ENCODE measurements around the gene LOXL1. TPM values are rescaled to one million over a fixed set of nuclear protein-coding genes. Genes with fewer than 3 reads are reported as not detected.

Gene LOXL1
- total and polyA plus RNA-seq, 2 of the 13 experiments (the other 11 are each of a cell fraction or from before 2014, with no cell fraction given): 0.51 to 1.3 TPM

DNA sequence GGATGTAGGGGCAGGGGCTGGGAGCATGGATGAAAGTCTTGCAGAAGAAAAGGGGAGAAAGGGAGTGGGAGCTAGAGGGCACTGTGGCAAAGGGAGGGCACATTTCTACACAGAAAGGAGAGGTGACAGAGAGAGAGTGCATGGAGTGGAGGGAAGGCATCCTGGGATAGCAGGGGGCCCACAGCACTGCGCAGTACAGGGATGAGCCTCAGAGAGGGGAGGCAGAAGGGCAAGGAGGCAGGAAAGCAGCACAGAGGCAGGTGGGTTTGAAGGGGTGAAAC is 60.5 kb downstream of the LOXL1 start:
- H3K36me3 ChIP-seq (replicated peaks in 1 of 2; ENCODE audit: control insufficient read depth in 1 of 2, insufficient read depth in 2 of 2, low read length in 2 of 2): no peaks in the 10 kb centered on the region; a peak in 1 of 5 replicates
- intact Hi-C loops (cut with micrococcal nuclease; ENCODE audit: unreplicated experiment) (no loop called here), in situ Hi-C loops (cut with HindIII; ENCODE audit: extremely low pct_ligation_motif_present, low pct_unique_long_range_greater_than_20kb) (no loop called here)
- no peak for DNase-seq (ENCODE audit: low spot score)
- H3K4me1 ChIP-seq (ENCODE audit: insufficient read depth, low read length): peaks cover 12% of the 10 kb centered on the region; the same call in 1 of the 2 replicates
- H3K27ac ChIP-seq (ENCODE audit: extremely low read length, insufficient read depth, low read length): no peak overlapping the region
- H3K27me3 ChIP-seq (ENCODE audit: control insufficient read depth in 1 of 2, insufficient read depth in 2 of 2, low read length in 2 of 2): no peaks in the 10 kb centered on the region; a peak in 1 of 5 replicates
- H3K4me2 ChIP-seq (ENCODE audit: low read depth, low read length): no peak overlapping the region
- ChIA-PET POLR2A (no interaction called here), CTCF (ENCODE audit: low intra/inter-chr PET ratio, low total read pairs) (no interaction called here)
- H2AFZ ChIP-seq (ENCODE audit: low read length): no peak overlapping the region
- no peaks in the 10 kb centered on the region for H3K9me3 ChIP-seq (ENCODE audit: low read length)
- 71% methylated on average over 1 of the region's 1 CpG for WGBS (ENCODE audit: low lambda C conversion rate)
- no peaks in the 10 kb centered on the region for H3K79me2 ChIP-seq (ENCODE audit: insufficient read depth, low read length)
- no peak for ATAC-seq
- H3K9ac ChIP-seq (ENCODE audit: insufficient read depth, low read depth, low read length): no peak overlapping the region
- FAIRE-seq: no peak
- no peak overlapping the region for H3K4me3 ChIP-seq (replicated peaks in 1 of 3; ENCODE audit: insufficient read depth in 1 of 3, low read depth in 2 of 3, low read length in 3 of 3)
- no peaks in the 10 kb centered on the region for H4K20me1 ChIP-seq (ENCODE audit: insufficient read depth, low read length)
- no TSS peak for BruUV-seq (replicated peaks)
- TF ChIP-seq ZNF232 (CRISPR knock-in tag; IDR thresholded peaks at IDR 0.05; ENCODE audit: borderline replicate concordance) (no peak), ZNF572 (CRISPR knock-in tag; IDR thresholded peaks at IDR 0.05) (no peak), ZBTB38 (CRISPR knock-in tag; IDR thresholded peaks at IDR 0.05) (no peak), SALL1 (CRISPR knock-in tag; IDR thresholded peaks at IDR 0.05) (no peak), ERF (CRISPR knock-in tag; IDR thresholded peaks at IDR 0.05) (no peak), NCOA1 (CRISPR knock-in tag; IDR thresholded peaks at IDR 0.05) (no peak), CSRNP2 (CRISPR knock-in tag; conservative IDR thresholded peaks at IDR 0.05; ENCODE audit: low read depth) (no peak), CSRNP1 (CRISPR knock-in tag; IDR thresholded peaks at IDR 0.05) (no peak), IKZF4 (CRISPR knock-in tag; IDR thresholded peaks at IDR 0.05; ENCODE audit: borderline replicate concordance, low read depth, not compliant biosample characterization) (no peak)
- TF ChIP-seq, protein P1, sequence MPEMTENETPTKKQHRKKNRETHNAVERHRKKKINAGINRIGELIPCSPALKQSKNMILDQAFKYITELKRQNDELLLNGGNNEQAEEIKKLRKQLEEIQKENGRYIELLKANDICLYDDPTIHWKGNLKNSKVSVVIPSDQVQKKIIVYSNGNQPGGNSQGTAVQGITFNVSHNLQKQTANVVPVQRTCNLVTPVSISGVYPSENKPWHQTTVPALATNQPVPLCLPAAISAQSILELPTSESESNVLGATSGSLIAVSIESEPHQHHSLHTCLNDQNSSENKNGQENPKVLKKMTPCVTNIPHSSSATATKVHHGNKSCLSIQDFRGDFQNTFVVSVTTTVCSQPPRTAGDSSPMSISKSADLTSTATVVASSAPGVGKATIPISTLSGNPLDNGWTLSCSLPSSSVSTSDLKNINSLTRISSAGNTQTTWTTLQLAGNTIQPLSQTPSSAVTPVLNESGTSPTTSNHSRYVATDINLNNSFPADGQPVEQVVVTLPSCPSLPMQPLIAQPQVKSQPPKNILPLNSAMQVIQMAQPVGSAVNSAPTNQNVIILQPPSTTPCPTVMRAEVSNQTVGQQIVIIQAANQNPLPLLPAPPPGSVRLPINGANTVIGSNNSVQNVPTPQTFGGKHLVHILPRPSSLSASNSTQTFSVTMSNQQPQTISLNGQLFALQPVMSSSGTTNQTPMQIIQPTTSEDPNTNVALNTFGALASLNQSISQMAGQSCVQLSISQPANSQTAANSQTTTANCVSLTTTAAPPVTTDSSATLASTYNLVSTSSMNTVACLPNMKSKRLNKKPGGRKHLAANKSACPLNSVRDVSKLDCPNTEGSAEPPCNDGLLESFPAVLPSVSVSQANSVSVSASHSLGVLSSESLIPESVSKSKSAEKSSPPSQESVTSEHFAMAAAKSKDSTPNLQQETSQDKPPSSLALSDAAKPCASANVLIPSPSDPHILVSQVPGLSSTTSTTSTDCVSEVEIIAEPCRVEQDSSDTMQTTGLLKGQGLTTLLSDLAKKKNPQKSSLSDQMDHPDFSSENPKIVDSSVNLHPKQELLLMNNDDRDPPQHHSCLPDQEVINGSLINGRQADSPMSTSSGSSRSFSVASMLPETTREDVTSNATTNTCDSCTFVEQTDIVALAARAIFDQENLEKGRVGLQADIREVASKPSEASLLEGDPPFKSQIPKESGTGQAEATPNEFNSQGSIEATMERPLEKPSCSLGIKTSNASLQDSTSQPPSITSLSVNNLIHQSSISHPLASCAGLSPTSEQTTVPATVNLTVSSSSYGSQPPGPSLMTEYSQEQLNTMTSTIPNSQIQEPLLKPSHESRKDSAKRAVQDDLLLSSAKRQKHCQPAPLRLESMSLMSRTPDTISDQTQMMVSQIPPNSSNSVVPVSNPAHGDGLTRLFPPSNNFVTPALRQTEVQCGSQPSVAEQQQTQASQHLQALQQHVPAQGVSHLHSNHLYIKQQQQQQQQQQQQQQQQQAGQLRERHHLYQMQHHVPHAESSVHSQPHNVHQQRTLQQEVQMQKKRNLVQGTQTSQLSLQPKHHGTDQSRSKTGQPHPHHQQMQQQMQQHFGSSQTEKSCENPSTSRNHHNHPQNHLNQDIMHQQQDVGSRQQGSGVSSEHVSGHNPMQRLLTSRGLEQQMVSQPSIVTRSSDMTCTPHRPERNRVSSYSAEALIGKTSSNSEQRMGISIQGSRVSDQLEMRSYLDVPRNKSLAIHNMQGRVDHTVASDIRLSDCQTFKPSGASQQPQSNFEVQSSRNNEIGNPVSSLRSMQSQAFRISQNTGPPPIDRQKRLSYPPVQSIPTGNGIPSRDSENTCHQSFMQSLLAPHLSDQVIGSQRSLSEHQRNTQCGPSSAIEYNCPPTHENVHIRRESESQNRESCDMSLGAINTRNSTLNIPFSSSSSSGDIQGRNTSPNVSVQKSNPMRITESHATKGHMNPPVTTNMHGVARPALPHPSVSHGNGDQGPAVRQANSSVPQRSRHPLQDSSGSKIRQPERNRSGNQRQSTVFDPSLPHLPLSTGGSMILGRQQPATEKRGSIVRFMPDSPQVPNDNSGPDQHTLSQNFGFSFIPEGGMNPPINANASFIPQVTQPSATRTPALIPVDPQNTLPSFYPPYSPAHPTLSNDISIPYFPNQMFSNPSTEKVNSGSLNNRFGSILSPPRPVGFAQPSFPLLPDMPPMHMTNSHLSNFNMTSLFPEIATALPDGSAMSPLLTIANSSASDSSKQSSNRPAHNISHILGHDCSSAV (CRISPR knock-in tag; IDR thresholded peaks at IDR 0.05; ENCODE audit: borderline replicate concordance): no peak
- TF ChIP-seq, protein P2, sequence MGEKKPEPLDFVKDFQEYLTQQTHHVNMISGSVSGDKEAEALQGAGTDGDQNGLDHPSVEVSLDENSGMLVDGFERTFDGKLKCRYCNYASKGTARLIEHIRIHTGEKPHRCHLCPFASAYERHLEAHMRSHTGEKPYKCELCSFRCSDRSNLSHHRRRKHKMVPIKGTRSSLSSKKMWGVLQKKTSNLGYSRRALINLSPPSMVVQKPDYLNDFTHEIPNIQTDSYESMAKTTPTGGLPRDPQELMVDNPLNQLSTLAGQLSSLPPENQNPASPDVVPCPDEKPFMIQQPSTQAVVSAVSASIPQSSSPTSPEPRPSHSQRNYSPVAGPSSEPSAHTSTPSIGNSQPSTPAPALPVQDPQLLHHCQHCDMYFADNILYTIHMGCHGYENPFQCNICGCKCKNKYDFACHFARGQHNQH (CRISPR knock-in tag; IDR thresholded peaks at IDR 0.05): no peak
